ENCODE measurements around the gene DNAH2.

Gene DNAH2

GRCh38 chr17:7823581-7824001, 106.0 kb downstream of the DNAH2 start:
- no peak for DNase-seq

GRCh38 chr17:7824021-7824924, 106.7 kb downstream of the DNAH2 start:
- DNase-seq: no peak

GRCh38 chr17:7825206-7825990, 107.9 kb downstream of the DNAH2 start:
- peak in 1 of 2 experiments; percentile 28 for DNase-seq

GRCh38 chr17:7830616-7831015, 113.1 kb downstream of the DNAH2 start:
- DNase-seq: no peak

GRCh38 chr17:7831233-7831632, 113.7 kb downstream of the DNAH2 start:
- DNase-seq: no peak

- DNase-seq: no peak
Measured at GRCh38 chr17:7832431-7832830, 114.9 kb downstream of the DNAH2 start.

- no peak for DNase-seq
Measured at GRCh38 chr17:7833011-7833794, 115.7 kb downstream of the DNAH2 start.

- peak; percentile 52 to 74 for DNase-seq
Measured at GRCh38 chr17:7833795-7834541, 116.4 kb downstream of the DNAH2 start, which contains the start of gene KDM6B. Gene KDM6B (plus strand): TSS chr17:7834217. CDS start chr17:7845555, 11,338 bp downstream.

- DNase-seq: no peak
Measured at GRCh38 chr17:7834542-7834956, 117.0 kb downstream of the DNAH2 start.

GRCh38 chr17:7834957-7835813, 117.6 kb downstream of the DNAH2 start:
- DNase-seq: peak; percentile 81 to 85

- DNase-seq: peak; percentile 26 to 38
Measured at GRCh38 chr17:7835814-7836595, 118.5 kb downstream of the DNAH2 start.

GRCh38 chr17:7836596-7837407, 119.3 kb downstream of the DNAH2 start:
- DNase-seq: peak; percentile 79 to 80

- DNase-seq: no peak
Measured at GRCh38 chr17:7837408-7838088, 120.0 kb downstream of the DNAH2 start.

GRCh38 chr17:7838090-7839075, 120.8 kb downstream of the DNAH2 start:
- DNase-seq: peak; percentile 22 to 43

GRCh38 chr17:7839190-7839875, 121.8 kb downstream of the DNAH2 start:
- DNase-seq: peak; percentile 23 to 45

GRCh38 chr17:7839876-7840261, 122.3 kb downstream of the DNAH2 start:
- DNase-seq: peak in 1 of 2 experiments; percentile 6

- DNase-seq: no peak
Measured at GRCh38 chr17:7840441-7840840, 122.9 kb downstream of the DNAH2 start.

All from Kasumi-1 (cell line).